GM19455 (cell line): ENCODE data around the gene DIS3L2.
"Not testable (repeated sequence)": the region's sequence is repeated elsewhere in the genome, so short reads cannot be mapped to it uniquely, and the experiment has no call there.

Experiments used
- ATAC-seq: cut with Tn5 transposase; IDR thresholded peaks from one replicate; pipeline ENCODE4 v1.9.1; 2021; ENCODE audit not compliant: unreplicated experiment

DIS3L2 gene

DNA sequence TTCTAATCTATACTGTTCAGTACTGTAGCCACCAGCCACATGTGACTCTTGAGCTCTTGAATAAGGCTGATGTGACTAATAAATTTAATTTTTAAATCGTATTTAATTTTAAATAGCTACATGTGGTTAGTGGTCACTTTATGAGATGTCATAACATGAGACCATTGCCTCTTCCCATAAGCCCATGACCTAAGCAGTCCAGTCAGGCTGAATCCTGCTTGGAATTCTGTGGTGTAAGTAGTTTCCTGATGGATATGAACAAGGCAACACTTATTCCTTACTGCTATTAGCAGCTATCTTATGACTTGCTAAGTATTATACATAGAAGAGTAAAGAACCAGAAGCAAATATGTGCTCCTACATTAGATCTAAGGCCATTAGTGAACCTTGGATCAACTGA is 150.0 kb downstream of the DIS3L2 start:
- no peak for ATAC-seq

DNA sequence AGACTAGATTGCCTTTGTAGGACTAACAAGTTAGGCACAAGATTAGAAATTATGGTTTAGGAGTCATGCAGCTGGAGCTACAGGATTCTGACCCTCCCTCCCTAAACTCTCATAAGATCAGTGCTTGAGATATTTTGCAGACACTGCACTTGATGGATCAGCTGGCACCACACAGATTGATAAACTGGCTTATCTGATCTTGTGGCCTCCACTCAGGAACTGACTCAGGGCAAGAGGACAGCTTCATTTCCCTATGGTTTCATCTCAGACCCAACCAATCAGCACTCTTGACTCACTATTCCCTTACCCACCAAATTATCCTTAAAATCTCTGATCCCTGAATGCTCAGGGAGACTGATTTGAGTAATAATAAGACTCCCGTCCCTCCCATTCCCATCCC is 152.3 kb downstream of the DIS3L2 start:
- no peak for ATAC-seq

DNA sequence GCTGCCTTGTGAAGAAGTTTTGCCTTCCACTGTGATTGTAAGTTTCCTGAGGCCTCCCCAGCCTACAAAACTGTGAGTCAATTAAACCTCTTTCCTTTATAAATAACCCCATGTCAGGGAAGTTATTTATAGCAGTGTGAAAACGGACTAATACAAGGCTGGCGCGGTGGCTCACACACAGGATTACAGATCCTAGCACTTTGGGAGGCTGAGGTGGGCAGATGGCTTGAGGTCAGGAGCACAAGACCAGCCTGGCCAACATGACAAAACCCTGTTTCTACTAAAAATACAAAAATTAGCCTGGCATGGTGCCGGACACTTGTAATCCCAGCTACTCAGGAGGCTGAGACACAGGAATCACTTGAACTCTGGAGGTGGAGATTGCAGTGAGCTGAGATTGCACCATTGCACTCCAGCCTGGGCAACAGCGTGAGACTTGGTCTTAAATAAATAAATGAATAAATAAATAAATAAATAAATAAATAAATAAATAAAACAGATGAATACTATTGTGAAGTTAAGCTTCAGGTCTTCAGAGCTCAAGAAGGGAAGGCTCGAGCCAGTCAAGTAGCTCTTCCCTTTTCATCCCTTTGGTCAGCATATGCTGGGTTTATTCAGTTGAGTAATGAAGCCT is 154.3 kb downstream of the DIS3L2 start:
- ATAC-seq, result not testable (repeated sequence)

DNA sequence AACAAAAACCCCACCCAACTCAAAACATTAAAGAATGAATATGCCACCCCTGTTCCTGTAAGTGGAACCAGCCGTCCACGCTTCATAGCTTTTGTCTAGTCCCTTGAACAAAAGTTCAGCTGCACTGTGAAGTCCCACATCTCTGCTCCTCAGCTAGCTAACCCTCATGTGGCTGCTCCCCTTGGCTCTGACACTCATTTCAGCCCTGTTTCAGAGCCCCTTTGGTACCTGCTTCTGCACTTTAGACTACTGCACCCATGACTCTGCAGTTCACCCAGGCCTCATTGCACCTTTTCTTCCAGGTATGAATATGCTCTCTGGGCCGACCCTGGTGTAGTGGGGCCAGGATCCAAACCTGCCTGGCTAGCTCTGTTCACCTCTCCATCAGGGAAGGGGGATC is 155.3 kb downstream of the DIS3L2 start:
- ATAC-seq, result no peak

DNA sequence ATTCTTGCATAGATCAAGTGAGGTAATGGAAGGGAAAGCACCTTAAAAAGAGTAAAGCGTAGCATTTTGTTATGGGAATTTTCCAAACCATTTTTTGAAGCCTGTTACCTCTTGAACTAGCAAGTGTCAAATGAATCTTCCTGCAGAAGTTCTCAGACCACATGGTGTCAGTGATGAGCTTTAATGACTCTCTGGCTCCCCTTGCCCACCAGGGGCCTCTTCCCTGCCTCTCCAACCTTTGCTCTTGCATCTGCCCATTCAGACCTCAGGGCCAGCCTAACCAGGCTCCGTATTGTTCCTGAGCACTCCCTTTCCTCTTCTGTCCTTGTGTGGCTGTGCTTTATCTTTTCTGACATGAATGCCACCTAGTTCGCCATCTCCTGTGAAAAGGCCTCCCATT is 155.9 kb downstream of the DIS3L2 start:
- ATAC-seq, result no peak

DNA sequence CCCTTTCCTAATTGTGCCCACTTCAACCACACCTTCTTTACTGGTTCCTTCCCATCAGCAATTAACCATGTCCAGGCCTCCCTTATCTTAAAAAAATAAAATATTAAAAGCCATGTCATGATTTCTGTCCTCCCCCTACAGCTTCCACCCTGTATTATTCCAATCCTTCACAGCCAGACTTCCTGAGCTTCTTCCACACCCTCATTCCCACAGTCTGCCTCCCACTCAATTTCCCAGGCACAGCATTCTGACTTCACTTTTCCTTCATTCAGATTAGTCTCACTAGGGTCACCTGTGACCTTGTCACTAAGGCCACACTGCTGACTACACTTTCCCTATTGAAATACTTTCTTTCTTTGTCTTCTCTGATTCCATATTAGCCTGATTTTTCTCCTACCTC is 159.4 kb downstream of the DIS3L2 start:
- ATAC-seq, result no peak

DNA sequence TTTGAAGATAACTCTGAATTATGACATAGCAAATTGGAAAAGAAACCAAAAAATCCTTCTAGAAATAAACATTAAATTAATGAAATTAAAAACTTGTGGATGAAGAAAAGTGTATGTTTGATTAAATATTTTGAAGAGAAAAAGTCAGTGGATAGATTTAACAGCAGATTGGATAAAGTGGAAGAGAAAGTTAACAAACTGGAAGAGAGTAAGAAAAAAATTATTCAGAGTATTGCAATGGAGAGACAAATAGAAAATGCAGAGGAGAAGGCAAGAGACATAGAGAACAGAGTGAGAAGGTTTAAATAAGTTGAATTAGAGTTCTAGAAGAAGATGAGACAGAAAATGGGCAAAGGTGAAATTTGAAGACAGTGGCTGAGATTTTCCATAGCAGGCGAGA is 162.8 kb downstream of the DIS3L2 start:
- ATAC-seq, result no peak

DNA sequence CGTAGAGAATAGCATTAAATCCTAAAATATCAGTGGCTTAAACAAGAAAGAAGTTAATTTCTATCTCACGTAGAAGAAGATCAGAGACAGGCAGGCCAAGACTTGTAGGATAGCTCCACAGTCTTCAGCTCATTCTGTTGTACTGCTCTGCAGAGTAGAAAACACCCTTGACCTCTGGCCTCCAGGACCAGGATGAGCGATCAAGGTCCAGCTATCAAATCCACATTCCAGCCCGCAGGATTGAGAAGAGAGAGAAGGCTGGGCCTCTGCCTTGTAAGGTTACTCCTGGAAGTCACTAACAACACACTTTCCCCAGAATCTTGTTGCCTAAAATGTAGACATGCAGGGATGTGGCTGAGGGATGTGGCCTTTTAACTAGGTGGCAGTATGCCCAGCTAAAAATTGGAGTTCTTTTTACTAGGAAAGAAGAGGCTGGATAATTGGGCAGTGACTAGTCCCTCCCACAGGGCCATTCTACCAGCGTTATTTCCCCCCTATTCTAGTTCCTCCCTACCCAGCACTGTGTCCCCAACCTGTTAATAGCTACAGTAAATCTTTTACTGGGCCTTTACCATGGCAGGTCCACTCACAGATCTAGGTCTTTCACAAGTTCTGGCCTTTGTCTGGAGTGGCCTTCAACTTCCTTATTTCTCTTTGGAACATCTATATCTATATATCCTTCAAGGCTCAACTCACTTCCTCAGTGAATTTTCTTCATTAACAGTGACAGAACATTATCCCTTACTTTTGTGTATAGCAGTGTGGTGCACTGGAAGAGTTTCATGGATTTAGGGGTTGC is 165.0 kb downstream of the DIS3L2 start:
- no peak for ATAC-seq

DNA sequence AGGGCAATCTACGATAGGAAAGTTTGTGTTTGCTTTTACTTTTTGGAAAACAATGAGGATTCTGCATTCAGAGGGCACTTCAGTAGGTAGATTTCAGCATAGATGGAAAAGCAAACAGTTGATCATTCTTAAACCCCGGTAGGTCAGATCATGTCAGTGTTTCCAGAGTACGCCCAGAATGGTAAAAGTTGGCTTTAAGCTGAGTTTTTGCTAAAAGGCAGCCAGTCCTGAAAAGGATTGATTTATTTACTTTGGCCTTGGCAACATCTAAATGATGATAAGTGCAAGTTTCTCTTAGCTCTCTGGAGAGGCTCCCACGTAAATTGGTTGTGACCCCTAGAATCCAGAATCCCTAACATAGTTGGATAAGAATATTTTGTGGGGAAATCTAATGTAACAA is 168.0 kb downstream of the DIS3L2 start:
- ATAC-seq, result no peak

DNA sequence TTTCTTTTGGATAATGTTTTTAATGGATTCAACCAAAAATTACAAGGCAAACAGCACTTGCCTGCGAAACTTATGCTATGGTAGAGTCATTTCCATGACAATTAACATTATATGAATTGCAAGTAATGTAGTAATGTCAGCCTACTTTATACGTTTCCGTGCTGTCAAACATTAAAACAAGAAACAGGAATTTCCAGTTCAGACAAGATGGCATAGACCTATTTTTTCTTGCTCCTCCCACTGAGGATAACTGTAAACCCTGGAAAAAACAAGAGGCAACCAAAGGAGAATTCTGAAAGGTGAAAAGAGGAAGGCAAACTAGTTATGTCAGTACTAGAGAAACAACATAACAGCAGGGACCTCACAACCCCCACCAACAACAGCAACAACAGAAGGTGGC is 170.7 kb downstream of the DIS3L2 start:
- ATAC-seq, result no peak

DNA sequence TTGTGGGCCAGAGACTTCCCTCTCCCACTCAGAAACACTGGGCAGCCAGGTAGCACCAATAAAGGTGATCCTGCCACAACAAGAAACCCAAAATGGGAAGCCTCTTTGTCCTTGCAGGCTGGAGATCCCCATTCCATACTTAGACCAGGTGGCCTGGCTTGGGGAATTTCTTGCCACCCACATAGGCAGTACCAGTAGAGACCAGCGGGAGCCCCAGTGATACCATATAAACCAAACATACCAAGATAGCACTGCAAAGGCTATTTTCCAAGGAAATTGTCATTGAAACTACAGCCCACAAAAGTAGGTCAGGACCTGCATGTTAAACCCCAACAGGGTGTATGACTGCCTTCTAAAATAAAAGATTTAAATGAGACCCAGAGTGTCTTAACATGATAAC is 171.6 kb downstream of the DIS3L2 start:
- ATAC-seq, result no peak

DNA sequence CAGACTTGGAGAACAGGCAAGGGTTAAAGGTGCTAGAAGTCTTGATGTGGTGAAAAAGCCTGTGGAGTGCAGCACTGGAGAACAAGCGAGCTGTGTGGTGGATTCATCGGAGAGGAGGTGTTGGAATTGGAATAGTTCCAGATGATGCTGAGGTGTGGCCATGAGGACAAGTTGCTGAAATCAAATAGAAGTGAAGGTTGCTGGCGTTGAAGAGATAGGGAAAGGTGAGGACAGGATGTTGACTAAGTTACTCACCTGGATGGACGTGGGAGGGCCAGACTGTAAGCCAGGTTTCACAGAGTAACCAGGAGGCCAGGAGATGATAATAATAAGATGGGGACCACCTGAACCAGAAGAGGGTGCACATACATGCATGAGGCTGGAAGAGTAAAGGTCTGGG is 173.4 kb downstream of the DIS3L2 start:
- ATAC-seq, result no peak

DNA sequence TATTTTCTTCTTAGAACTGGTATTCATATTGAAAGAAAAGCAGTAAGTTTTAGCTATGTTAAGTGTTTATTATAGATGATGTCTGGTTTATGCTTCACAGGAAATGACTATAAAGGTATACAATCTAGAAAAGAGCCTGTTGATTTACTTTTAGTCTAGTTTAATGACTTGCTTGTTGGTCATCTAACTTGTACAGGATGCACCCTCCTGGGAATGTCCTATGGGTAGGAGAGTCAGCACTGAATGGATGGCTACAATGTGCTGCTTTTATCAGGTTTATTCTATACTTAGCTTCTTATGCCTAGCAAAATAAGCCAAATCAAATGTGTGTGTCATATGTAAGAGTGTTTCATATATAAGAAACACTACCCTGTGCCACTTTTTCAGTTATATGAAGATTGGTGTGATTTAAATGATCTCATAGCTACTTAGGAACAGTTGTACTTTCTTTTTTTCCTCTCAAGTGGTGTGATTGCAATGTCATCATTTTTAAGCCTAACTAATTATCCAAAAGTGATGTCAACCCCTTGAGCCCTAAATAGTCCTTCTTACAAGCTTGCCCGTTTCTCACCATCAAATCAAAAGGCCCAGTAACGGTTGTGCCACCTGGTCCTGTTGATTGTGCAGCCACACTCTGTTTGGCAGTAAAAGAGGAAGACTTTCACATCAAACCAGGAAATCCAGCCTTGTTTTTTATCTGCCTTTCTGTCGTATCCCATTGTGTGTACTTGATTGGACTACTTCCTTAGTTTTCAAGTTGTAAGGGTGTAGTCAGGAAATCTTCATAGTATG is 176.0 kb downstream of the DIS3L2 start:
- no peak for ATAC-seq

DNA sequence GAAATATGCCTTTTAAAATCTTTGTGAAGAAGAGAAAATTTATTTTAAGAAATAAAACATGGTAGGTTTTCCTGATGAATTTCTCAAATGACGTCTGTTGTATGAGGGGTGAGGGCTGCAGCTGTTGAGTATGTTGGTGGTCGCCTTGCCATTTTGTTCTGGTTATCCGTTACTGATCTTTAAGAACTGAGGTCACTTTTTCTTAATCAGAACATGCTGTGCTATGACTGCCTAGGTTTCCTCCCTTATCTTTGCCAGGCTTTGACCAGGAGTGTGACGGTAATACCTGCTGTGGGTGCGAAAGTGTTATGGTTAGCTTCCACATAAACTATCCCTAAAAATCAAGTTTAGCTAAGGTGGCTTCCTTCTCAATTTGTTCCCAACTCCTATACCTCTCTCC is 176.9 kb downstream of the DIS3L2 start:
- ATAC-seq, result no peak

DNA sequence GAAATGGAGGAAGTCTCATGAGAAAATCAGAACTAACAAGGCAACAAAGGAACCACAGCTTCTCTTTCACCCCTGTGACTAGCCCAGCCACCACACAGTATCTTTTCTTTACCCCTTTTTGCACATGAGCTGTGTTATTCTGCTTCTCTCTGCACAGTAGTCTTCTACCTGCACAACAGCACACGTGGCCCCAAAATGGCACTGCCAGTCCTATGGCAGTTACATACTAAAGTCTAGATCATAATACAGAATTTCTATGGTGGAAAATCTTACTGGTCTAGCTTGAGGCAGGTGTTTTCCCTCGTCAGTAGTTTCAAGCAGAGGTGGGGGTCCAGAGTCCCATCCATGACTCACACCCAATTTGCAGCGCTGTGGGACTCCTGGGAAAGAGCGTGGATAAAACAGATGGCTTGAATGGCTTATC is 177.7 kb downstream of the DIS3L2 start:
- ATAC-seq, result no peak

DNA sequence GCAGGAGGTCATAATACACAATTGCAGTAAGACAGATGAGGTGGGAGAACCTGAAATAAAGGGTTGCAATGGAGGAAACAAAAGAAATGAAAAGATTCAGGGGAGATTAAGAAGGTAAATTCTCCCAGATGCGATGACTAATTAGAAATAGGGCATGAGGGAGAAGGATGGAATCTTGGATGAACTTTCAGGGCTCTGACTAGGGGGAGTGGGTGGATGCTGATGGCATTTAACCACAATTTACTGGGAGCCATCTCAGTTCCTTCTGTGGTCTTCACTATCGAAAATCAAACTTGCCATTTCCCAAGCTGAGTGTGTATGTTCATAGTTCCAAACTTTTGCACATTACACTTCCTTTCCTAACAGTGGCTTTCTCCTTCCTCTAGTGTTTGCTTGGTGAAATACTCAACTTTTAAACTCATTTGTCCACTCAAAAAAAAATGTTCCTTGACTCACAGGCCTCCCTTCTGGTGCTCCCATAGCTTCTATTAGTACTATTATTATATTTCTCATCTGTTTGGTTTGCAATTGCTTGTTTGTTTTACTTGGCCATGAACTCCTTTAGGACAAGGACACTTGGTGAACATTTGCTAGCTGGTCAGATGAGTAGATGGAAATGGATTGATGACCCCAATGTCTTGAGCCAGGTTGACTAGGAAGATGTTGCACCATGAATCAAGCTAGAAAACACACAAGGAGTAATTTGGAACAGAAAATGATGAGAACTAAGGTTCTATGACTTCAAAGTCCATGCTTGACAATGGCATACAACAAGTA is 178.5 kb downstream of the DIS3L2 start:
- ATAC-seq, result no peak

DNA sequence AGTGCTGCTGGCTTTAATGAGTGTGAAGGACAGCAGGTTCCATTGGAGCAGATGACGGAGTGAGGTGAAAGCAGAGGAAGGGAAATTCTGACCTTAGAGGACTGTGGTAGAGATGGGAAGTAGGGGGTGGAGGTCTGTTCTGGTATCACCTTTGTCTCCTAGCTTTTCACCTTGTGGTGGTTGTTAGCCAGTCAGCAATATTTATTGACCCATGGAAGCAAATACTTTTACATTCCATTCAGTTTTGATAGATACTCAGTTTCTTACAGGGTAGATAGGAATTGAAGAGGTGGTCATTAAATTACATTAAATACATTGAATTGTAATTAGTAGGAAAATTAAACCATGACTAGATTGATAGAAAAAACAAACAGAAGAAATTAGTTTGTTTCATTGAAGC is 180.1 kb downstream of the DIS3L2 start:
- ATAC-seq, result no peak

DNA sequence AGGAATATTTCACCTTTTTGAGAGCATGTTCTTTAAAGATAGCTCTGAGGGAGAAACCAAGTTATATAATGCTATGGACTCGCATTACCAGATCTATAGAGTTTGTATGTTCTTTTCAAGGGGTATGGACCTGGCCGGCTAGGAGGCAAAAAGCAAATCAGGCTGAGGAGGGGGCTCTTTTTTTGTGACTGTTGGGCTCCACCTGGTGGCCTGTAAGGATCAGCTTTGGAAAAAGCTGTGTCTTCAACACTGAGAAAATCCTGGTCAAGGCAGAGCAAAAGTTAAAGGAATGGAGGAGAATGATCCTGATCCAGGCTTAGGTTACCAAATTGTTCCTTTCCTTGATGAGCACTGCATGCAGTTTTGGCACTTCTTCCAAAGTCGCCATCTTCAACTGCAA is 180.5 kb downstream of the DIS3L2 start:
- no peak for ATAC-seq

DNA sequence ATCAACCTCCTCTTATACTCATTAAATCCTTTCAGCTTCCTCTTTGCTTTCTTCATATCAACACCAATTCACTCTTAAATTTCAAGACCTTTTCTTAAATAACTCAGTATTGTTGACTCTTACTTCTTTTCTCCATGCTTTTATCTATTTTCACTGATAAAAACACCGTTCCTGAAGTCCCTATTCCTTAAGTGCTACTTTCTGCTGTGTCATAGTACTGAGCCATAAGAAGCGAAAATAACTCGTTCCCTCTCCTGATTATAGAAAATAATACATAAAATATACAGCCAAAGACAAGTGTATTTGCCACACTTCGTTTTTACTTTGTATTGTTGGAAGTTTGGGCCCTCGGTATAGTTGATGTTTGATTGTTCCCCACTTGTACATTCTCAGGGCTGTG is 181.0 kb downstream of the DIS3L2 start:
- no peak for ATAC-seq

DNA sequence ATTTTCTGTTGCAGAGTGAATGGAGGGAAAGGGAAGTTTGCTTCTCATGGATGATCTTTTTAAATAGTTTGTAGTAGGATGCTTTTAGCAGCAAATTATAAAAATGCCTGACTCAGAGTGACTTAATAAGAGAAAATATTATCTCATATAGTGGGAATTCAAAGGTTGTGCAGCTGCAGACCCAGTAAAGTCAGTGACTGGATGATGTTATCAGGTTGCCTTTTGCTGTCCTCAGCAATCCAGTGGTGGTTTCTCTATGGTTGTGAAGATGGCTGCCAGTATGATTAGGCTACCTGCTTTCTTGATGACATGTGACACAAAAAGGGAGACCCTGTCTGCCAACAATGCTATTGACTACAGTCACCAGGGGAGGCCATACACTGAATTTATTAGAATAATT is 184.8 kb downstream of the DIS3L2 start:
- ATAC-seq, result no peak

DNA sequence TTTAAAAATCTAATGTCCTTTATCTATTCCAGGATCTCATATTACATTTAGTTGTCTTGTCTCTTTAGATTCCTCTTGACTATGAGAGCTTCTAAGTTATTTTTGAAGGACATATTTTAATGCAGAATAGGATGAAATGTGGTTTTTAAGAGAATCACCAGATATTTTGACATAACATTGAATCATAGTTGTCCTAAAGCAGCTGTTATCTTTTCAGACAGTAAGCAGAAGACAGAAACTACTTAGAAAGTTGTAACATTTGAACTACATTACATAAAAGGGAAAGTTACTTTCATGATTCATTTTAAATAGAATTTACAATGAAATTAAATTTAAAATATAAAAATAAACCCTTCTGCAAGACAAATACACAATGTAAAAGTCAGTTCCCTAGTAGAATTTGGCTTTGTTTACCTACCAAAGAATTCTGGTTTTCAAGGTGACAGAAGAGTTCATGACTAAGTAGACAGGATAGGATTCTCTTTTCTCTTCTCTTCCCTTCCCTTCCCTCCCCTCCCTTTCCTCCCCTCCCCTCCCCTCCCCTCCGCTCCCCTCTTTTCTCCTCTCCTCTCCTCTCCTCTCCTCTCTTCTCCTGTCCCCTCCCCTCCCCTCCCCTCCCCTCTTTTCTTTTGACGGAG is 186.0 kb downstream of the DIS3L2 start:
- ATAC-seq, result no peak
